Testis (tissue), 3 donors: ENCODE results near the gene MGAT5. TPM values are rescaled to one million over a fixed set of nuclear protein-coding genes. Genes with fewer than 3 reads are reported as not detected.

Experiments
- DNase-seq: peaks from one replicate; pipeline ENCODE4 v3.0.0-alpha.2; 2019
- H3K27ac ChIP-seq, 2 donors: fragments of 200-600 bp; sonication (generic); one replicate each; pipeline ENCODE4 v1.5.1; 2019
- H3K27me3 ChIP-seq: fragments of 200-600 bp; sonication (generic); one replicate; pipeline ENCODE4 v1.5.1; 2019
- H3K36me3 ChIP-seq: fragments of 200-600 bp; sonication (generic); one replicate; pipeline ENCODE4 v1.5.1; 2017; ENCODE audit warnings: low read depth; ENCODE audit errors: missing control alignments
- H3K4me1 ChIP-seq: fragments of 200-600 bp; sonication (generic); one replicate; pipeline ENCODE4 v1.5.1; 2019
- H3K4me3 ChIP-seq, 2 donors: fragments of 200-600 bp; sonication (generic); one replicate each; pipeline ENCODE4 v1.5.1; 2017 to 2019
- H3K9me3 ChIP-seq: fragments of 200-600 bp; sonication (generic); one replicate; pipeline ENCODE4 v1.5.1; 2017
- POLR2A ChIP-seq: fragments of 450-650 bp; IDR thresholded peaks from one replicate; pipeline ENCODE4 v1.6.1; 2017; ENCODE audit warnings: antibody characterized with exemption, mild to moderate bottlenecking, moderate library complexity
- WGBS, 2 donors: methylation state at CpG; one replicate each; pipeline ENCODE4 v1.1.5; 2018; 5-methylcytosine and 5-hydroxymethylcytosine counted together
- intact Hi-C: fragments of 100-400 bp; cut with DNase I; formaldehyde crosslinking; loops from one replicate; pipeline ENCODE4 v1.15.1; 2023; ENCODE audit warnings: low total_unique reads
- polyA plus RNA-seq: library from polyadenylated mRNA; stranded (reverse); fragments of 350-450 nt; fragmentation: Illumina TruSeq; extraction: RNeasy Lipid Tissue Mini Kit (QIAGEN cat#74804); gene quantifications from one replicate; pipeline ENCODE4 v1.2.3, GENCODE V29; 2014; ENCODE audit warnings: low read depth, low replicate concordance; ENCODE audit not compliant: insufficient read depth
- total RNA-seq, 2 donors: library from RNA; depleted of rRNA; stranded (reverse); fragments of >200 nt; gene quantifications; one replicate each; pipeline ENCODE4 v1.2.3, GENCODE V29; 2016
- TF ChIP-seq, protein P1 (sequence below), 3 experiments: fragments of 450-650 bp in 2 of 3; fragments of 200-600 bp in 1 of 3; sonication (generic) in 1 of 3; IDR thresholded peaks; one replicate each; pipeline ENCODE4 v1.5.1; 2016 to 2019; ENCODE audit warnings: antibody characterized with exemption in 3 of 3, mild to moderate bottlenecking in 2 of 3, moderate library complexity in 1 of 3

Gene MGAT5
- total and polyA plus RNA-seq, 3 donors from 2014 or later = 31.6 to 73.8 (median 64.5) TPM

- no peaks in the 10 kb centered on the region for H3K4me1 ChIP-seq
- H3K36me3 ChIP-seq = no peaks in the 10 kb centered on the region
- no peak overlapping the region for H3K4me3 ChIP-seq
- DNase-seq = no peak
- intact Hi-C loops = loop anchor here (10.0 kb wide), 1 partner anchor 315 kb away; no protein-coding TSS in a partner anchor
- H3K27me3 ChIP-seq = no peaks in the 10 kb centered on the region
- TF ChIP-seq POLR2A = no peak
- TF ChIP-seq, protein P1, sequence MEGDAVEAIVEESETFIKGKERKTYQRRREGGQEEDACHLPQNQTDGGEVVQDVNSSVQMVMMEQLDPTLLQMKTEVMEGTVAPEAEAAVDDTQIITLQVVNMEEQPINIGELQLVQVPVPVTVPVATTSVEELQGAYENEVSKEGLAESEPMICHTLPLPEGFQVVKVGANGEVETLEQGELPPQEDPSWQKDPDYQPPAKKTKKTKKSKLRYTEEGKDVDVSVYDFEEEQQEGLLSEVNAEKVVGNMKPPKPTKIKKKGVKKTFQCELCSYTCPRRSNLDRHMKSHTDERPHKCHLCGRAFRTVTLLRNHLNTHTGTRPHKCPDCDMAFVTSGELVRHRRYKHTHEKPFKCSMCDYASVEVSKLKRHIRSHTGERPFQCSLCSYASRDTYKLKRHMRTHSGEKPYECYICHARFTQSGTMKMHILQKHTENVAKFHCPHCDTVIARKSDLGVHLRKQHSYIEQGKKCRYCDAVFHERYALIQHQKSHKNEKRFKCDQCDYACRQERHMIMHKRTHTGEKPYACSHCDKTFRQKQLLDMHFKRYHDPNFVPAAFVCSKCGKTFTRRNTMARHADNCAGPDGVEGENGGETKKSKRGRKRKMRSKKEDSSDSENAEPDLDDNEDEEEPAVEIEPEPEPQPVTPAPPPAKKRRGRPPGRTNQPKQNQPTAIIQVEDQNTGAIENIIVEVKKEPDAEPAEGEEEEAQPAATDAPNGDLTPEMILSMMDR (IDR thresholded peaks at IDR 0.05) = no peak
- H3K9me3 ChIP-seq = no peaks in the 10 kb centered on the region
- no peak overlapping the region for H3K27ac ChIP-seq
- WGBS, 2 donors = 96 to 100% methylated on average over 4 of the region's 4 CpGs
Measured at GRCh38 chr2:134429886-134430285, 176.0 kb downstream of the MGAT5 start.

- Histone ChIP-seq H3K4me3 (no peak overlapping the region), H3K27me3 (no peaks in the 10 kb centered on the region), H3K36me3 (no peaks in the 10 kb centered on the region), H3K27ac (no peak overlapping the region), H3K9me3 (no peaks in the 10 kb centered on the region), H3K4me1 (no peaks in the 10 kb centered on the region)
- TF ChIP-seq, protein P1 (IDR thresholded peaks at IDR 0.05) = no peak
- TF ChIP-seq POLR2A = no peak
- DNase-seq = no peak
- WGBS, 2 donors = 78 to 92% methylated on average over 2 of the region's 2 CpGs
- intact Hi-C loops = loop anchor here (10.0 kb wide), 1 partner anchor 317 kb away; no protein-coding TSS in a partner anchor
Measured at GRCh38 chr2:134431838-134432434, 178.1 kb downstream of the MGAT5 start.

- DNase-seq = no peak
- TF ChIP-seq, protein P1 (IDR thresholded peaks at IDR 0.05) = no peak
- no peak for TF ChIP-seq POLR2A
- intact Hi-C loops = loop anchor here (10.0 kb wide), 1 partner anchor 318 kb away; no protein-coding TSS in a partner anchor
- 94 to 98% methylated on average over 3 of the region's 3 CpGs for WGBS, 2 donors
- Histone ChIP-seq H3K36me3 (no peaks in the 10 kb centered on the region), H3K4me3 (no peak overlapping the region), H3K9me3 (no peaks in the 10 kb centered on the region), H3K4me1 (no peaks in the 10 kb centered on the region), H3K27me3 (no peaks in the 10 kb centered on the region), H3K27ac (no peak overlapping the region)
Measured at GRCh38 chr2:134432435-134432883, 178.6 kb downstream of the MGAT5 start.

- H3K9me3 ChIP-seq = no peaks in the 10 kb centered on the region
- no peaks in the 10 kb centered on the region for H3K36me3 ChIP-seq
- intact Hi-C loops = loop anchor here (10.0 kb wide), 1 partner anchor 319 kb away; no protein-coding TSS in a partner anchor
- TF ChIP-seq, protein P1 (IDR thresholded peaks at IDR 0.05) = no peak
- TF ChIP-seq POLR2A = no peak
- no peak overlapping the region for H3K27ac ChIP-seq
- H3K4me3 ChIP-seq = no peak overlapping the region
- WGBS, 2 donors = 89 to 93% methylated on average over 6 to 7 of the region's 7 CpGs
- H3K27me3 ChIP-seq = no peaks in the 10 kb centered on the region
- no peaks in the 10 kb centered on the region for H3K4me1 ChIP-seq
- DNase-seq = no peak
Measured at GRCh38 chr2:134433469-134433868, 179.6 kb downstream of the MGAT5 start.

- no peaks in the 10 kb centered on the region for H3K36me3 ChIP-seq
- no peak for DNase-seq
Measured at GRCh38 chr2:134433979-134434378, 180.1 kb downstream of the MGAT5 start.

More at GRCh38 chr2:134433979-134434378, 180.1 kb downstream of the MGAT5 start:
- Histone ChIP-seq H3K4me3 (no peak overlapping the region), H3K27ac (no peak overlapping the region), H3K27me3 (no peaks in the 10 kb centered on the region), H3K4me1 (no peaks in the 10 kb centered on the region), H3K9me3 (no peaks in the 10 kb centered on the region)
- intact Hi-C loops = loop anchor here (10.0 kb wide), 1 partner anchor 319 kb away; no protein-coding TSS in a partner anchor
- 94 to 96% methylated on average over 6 of the region's 6 CpGs for WGBS, 2 donors
- TF ChIP-seq POLR2A = no peak
- TF ChIP-seq, protein P1 (IDR thresholded peaks at IDR 0.05) = no peak
